HCT116 (cell line): Measurements from ENCODE around the gene UQCRFS1. TPM values are rescaled to one million over a fixed set of nuclear protein-coding genes. Genes with fewer than 3 reads are reported as not detected.

Experiments
- ATAC-seq: fragments of 200-7000 bp; cut with Tn5 transposase; 2 replicates; pipeline ENCODE4 v1.9.1; 2020; ENCODE audit warnings: mild to moderate bottlenecking, moderate library complexity
- BruUV-seq: library from RNA; stranded (reverse); fragments of 400-500 nt; replicated peaks from 2 replicates; lab custom pipeline; 2021; lab: Mats Ljungman, UMichigan
- CTCF ChIA-PET: fragments of 300-600 bp; sonication (Branson Sonifier 250); formaldehyde crosslinking; loops from one replicate; lab custom pipeline; 2021; ENCODE audit warnings: antibody characterized with exemption; lab: Charles Lee
- POLR2A ChIA-PET: fragments of 300-600, 350-600 bp; sonication (Branson Sonifier 250); formaldehyde crosslinking; loops from one replicate; lab custom pipeline; 2021; ENCODE audit warnings: antibody characterized with exemption; lab: Charles Lee
- RAD21 ChIA-PET, 2 experiments: fragments of 300-600 bp; sonication (Branson Sonifier 250); formaldehyde crosslinking; loops; one replicate each; lab custom pipeline; 2023; ENCODE audit warnings: low total read pairs in 2 of 2; ENCODE audit not compliant: uncharacterized antibody in 2 of 2, unreplicated experiment in 2 of 2, low non-redundant PET in 1 of 2; lab: Charles Lee
- DNase-seq: peaks from one replicate; pipeline ENCODE4 v3.0.0-alpha.2; 2010; ENCODE audit warnings: low read depth, low spot score
- H2AFZ ChIP-seq: fragments of 200-600 bp; shearing (Covaris generic), sonication (generic); 2 replicates; pipeline ENCODE4 v1.6.1; 2017; ENCODE audit warnings: low read depth, mixed run types, mixed read lengths, antibody characterized with exemption, low read length; ENCODE audit not compliant: poor library complexity, severe bottlenecking
- H3K27ac ChIP-seq: 2 replicates; pipeline ENCODE4 v1.5.1; 2012; ENCODE audit warnings: low read depth, low read length
- H3K27me3 ChIP-seq: fragments of 200-600 bp; sonication (generic); 2 replicates; pipeline ENCODE4 v1.6.1; 2016; ENCODE audit warnings: mixed run types, low read length, mixed read lengths; ENCODE audit not compliant: insufficient read depth
- H3K36me3 ChIP-seq, 2 experiments: fragments of 200-500 bp in 1 of 2; fragments of 200-600 bp in 1 of 2; sonication (Bioruptor generic) in 1 of 2; sonication (generic) in 1 of 2; 2 replicates each; pipeline versions ENCODE4 v1.5.1 to v1.6.1; 2014 to 2016; ENCODE audit warnings: low read length in 2 of 2, inconsistent platforms in 1 of 2, mixed read lengths in 1 of 2, mixed run types in 1 of 2; ENCODE audit not compliant: insufficient read depth in 2 of 2, control insufficient read depth in 1 of 2
- H3K4me1 ChIP-seq, 2 experiments: fragments of 200-600 bp in 1 of 2; sonication (generic) in 1 of 2; 2 replicates each; pipeline versions ENCODE4 v1.5.1 to v1.6.1; 2012 to 2017; ENCODE audit warnings: low read length in 2 of 2, inconsistent platforms in 1 of 2, mild to moderate bottlenecking in 1 of 2, mixed read lengths in 1 of 2, mixed run types in 1 of 2, moderate library complexity in 1 of 2; ENCODE audit not compliant: insufficient read depth in 2 of 2, control insufficient read depth in 1 of 2
- H3K4me2 ChIP-seq: fragments of 200-600 bp; sonication (generic); 2 replicates; pipeline ENCODE4 v1.6.1; 2017; ENCODE audit warnings: mixed run types, low read length, mixed read lengths
- H3K4me3 ChIP-seq, 2 experiments: fragments of 200-600 bp in 1 of 2; sonication (generic) in 1 of 2; replicated peaks in 1 of 2; 2 replicates each; pipeline ENCODE4 v1.5.1; 2011 to 2016; ENCODE audit warnings: low read length in 2 of 2, control low read depth in 1 of 2, low read depth in 1 of 2, mild to moderate bottlenecking in 1 of 2, mixed read lengths in 1 of 2, mixed run types in 1 of 2
- H3K79me2 ChIP-seq: fragments of 200-600 bp; sonication (generic); 2 replicates; pipeline ENCODE4 v1.6.1; 2017; ENCODE audit warnings: mild to moderate bottlenecking, mixed run types, low read length, moderate library complexity, mixed read lengths; ENCODE audit not compliant: insufficient read depth
- H3K9ac ChIP-seq: fragments of 200-600 bp; sonication (generic); 2 replicates; pipeline ENCODE4 v1.6.1; 2016; ENCODE audit warnings: low read length, mixed read lengths
- H3K9me2 ChIP-seq: fragments of 200-600 bp; sonication (generic), shearing (Covaris generic); 2 replicates; pipeline ENCODE4 v1.6.1; 2017; ENCODE audit warnings: mixed run types, mild to moderate bottlenecking, moderate library complexity; ENCODE audit not compliant: insufficient read depth
- H3K9me3 ChIP-seq, 2 experiments: fragments of 200-500 bp in 1 of 2; fragments of 200-600 bp in 1 of 2; sonication (Bioruptor generic) in 1 of 2; sonication (generic) in 1 of 2; 2 replicates each; pipeline ENCODE4 v1.6.1; 2014 to 2017; ENCODE audit warnings: low read length in 2 of 2, mixed read lengths in 2 of 2, inconsistent platforms in 1 of 2, low read depth in 1 of 2, mild to moderate bottlenecking in 1 of 2, mixed run types in 1 of 2, moderate library complexity in 1 of 2; ENCODE audit not compliant: control insufficient read depth in 1 of 2, insufficient read depth in 1 of 2
- H4K20me1 ChIP-seq: fragments of 200-600 bp; sonication (generic), shearing (Covaris generic); 2 replicates; pipeline ENCODE4 v1.6.1; 2017; ENCODE audit warnings: mixed run types, mild to moderate bottlenecking, moderate library complexity; ENCODE audit not compliant: insufficient read depth
- CBX3 ChIP-seq: IDR thresholded peaks from 2 replicates; pipeline ENCODE4 v1.6.1; 2012; ENCODE audit warnings: low read depth
- CEBPB ChIP-seq: IDR thresholded peaks from 2 replicates; pipeline ENCODE4 v1.6.1; 2012; ENCODE audit warnings: low read depth
- ELF1 ChIP-seq: IDR thresholded peaks from 2 replicates; pipeline ENCODE4 v1.6.1; 2012; ENCODE audit warnings: low read depth, borderline replicate concordance
- EZH2phosphoT487 ChIP-seq: fragments of 200-600 bp; IDR thresholded peaks from 2 replicates; pipeline ENCODE4 v1.6.1; 2018; ENCODE audit warnings: antibody characterized with exemption, borderline replicate concordance
- FOSL1 ChIP-seq: IDR thresholded peaks from 2 replicates; pipeline ENCODE4 v1.6.1; 2012; ENCODE audit warnings: low read depth
- MAX ChIP-seq: IDR thresholded peaks from 2 replicates; pipeline ENCODE4 v1.6.1; 2012
- POLR2AphosphoS5 ChIP-seq: IDR thresholded peaks from 2 replicates; pipeline ENCODE4 v1.6.1; 2011; ENCODE audit warnings: mild to moderate bottlenecking, low read depth, low read length, moderate library complexity
- REST ChIP-seq: IDR thresholded peaks from 2 replicates; pipeline ENCODE4 v1.6.1; 2012; ENCODE audit warnings: low read depth
- SIN3A ChIP-seq: IDR thresholded peaks from 2 replicates; pipeline ENCODE4 v1.6.1; 2012; ENCODE audit warnings: low read depth
- SP1 ChIP-seq: IDR thresholded peaks from 2 replicates; pipeline ENCODE4 v1.6.1; 2012; ENCODE audit warnings: low read depth
- SRF ChIP-seq: IDR thresholded peaks from 2 replicates; pipeline ENCODE4 v1.6.1; 2012; ENCODE audit warnings: low read depth
- TCF7L2 ChIP-seq: IDR thresholded peaks from 2 replicates; pipeline ENCODE4 v1.7.0; 2011; ENCODE audit warnings: borderline replicate concordance, inconsistent platforms; ENCODE audit not compliant: insufficient read depth, insufficient read length; ENCODE audit errors: extremely low read depth
- YY1 ChIP-seq: IDR thresholded peaks from 2 replicates; pipeline ENCODE4 v1.6.1; 2011; ENCODE audit warnings: low read length, low read depth, moderate library complexity, mild to moderate bottlenecking; ENCODE audit not compliant: insufficient replicate concordance; ENCODE audit errors: extremely low read depth
- ZFX ChIP-seq: fragments of 450-650 bp; IDR thresholded peaks from 2 replicates; pipeline ENCODE4 v1.6.1; 2017
- intact Hi-C: fragments of 100-400 bp; cut with micrococcal nuclease; formaldehyde crosslinking; loops from 2 replicates; pipeline ENCODE4 v1.10.0; 2022
- total RNA-seq: library from RNA; stranded (reverse); gene quantifications from one replicate; pipeline ENCODE4 v1.2.1, GENCODE V29; 2021; ENCODE audit not compliant: unreplicated experiment
- TF ChIP-seq, protein P1 (sequence below): IDR thresholded peaks from 2 replicates; pipeline ENCODE4 v1.6.1; 2011; ENCODE audit warnings: mild to moderate bottlenecking, low read length, moderate library complexity; ENCODE audit not compliant: insufficient replicate concordance; ENCODE audit errors: extremely low read depth
- TF ChIP-seq, protein P2 (sequence below), 3 experiments: fragments of 200-600 bp in 1 of 3; sonication (generic) in 1 of 3; IDR thresholded peaks in 2 of 3; conservative IDR thresholded peaks in 1 of 3; 2 replicates each; pipeline ENCODE4 v1.5.1; 2012 to 2017; ENCODE audit warnings: low read depth in 2 of 3, low read length in 2 of 3, antibody characterized with exemption in 1 of 3, borderline replicate concordance in 1 of 3, control low read depth in 1 of 3, mild to moderate bottlenecking in 1 of 3, mixed read lengths in 1 of 3, mixed run types in 1 of 3, moderate library complexity in 1 of 3; ENCODE audit not compliant: insufficient read depth in 1 of 3
- TF ChIP-seq, protein P3 (sequence below): IDR thresholded peaks from 2 replicates; pipeline ENCODE4 v1.6.1; 2012

UQCRFS1 gene
- total RNA-seq, 1 experiment from 2014 or later, result 45.8 TPM

DNA sequence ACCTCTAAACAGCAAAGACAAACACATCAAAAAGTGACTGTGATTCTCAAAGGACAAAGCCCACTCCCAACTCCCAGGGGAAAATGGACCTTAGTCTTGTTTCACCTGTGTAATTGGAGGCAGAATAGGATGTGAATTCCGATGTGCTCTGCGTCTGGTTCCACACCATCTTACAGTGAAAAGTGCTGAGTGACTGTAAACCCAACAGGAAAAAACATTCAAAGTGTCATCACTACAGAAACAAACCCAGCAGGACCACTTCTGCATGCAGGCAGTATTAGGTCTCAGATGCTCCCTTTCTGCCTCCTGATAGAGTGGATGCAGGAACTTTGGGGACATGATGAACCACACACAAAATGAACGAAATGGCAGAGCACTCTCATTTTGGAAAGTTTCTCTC lies 6.5 kb downstream of the UQCRFS1 start:
- Histone ChIP-seq H3K4me2 (no peak overlapping the region), H3K36me3 (peaks cover 7 to 20% of the 10 kb centered on the region in 2 experiments; a peak in 3 of 4 replicates), H4K20me1 (peaks cover 15% of the 10 kb centered on the region; the same call in 1 of the 2 replicates), H3K27me3 (no peaks in the 10 kb centered on the region), H3K9me3 (no peaks in the 10 kb centered on the region), H2AFZ (no peak overlapping the region), H3K9ac (no peak overlapping the region), H3K27ac (no peak overlapping the region), H3K79me2 (peaks cover 46% of the 10 kb centered on the region), H3K4me3 (no peak overlapping the region), H3K9me2 (no peaks in the 10 kb centered on the region), H3K4me1 (peaks cover 3% of the 10 kb centered on the region in 2 experiments; a peak in 2 of 4 replicates)
- POLR2A ChIA-PET, result no interaction called here
- CTCF ChIA-PET, result no interaction called here
- no peak for DNase-seq
- no TSS peak for BruUV-seq
- RAD21 ChIA-PET, result no interaction called here
- intact Hi-C loops, result no loop called here
- ATAC-seq, result no peak
- TF ChIP-seq SRF, result no peak
- TF ChIP-seq, protein P1, sequence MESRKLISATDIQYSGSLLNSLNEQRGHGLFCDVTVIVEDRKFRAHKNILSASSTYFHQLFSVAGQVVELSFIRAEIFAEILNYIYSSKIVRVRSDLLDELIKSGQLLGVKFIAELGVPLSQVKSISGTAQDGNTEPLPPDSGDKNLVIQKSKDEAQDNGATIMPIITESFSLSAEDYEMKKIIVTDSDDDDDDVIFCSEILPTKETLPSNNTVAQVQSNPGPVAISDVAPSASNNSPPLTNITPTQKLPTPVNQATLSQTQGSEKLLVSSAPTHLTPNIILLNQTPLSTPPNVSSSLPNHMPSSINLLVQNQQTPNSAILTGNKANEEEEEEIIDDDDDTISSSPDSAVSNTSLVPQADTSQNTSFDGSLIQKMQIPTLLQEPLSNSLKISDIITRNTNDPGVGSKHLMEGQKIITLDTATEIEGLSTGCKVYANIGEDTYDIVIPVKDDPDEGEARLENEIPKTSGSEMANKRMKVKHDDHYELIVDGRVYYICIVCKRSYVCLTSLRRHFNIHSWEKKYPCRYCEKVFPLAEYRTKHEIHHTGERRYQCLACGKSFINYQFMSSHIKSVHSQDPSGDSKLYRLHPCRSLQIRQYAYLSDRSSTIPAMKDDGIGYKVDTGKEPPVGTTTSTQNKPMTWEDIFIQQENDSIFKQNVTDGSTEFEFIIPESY, result no peak
- no peak for TF ChIP-seq MAX
- no peak for TF ChIP-seq YY1
- TF ChIP-seq, protein P2, sequence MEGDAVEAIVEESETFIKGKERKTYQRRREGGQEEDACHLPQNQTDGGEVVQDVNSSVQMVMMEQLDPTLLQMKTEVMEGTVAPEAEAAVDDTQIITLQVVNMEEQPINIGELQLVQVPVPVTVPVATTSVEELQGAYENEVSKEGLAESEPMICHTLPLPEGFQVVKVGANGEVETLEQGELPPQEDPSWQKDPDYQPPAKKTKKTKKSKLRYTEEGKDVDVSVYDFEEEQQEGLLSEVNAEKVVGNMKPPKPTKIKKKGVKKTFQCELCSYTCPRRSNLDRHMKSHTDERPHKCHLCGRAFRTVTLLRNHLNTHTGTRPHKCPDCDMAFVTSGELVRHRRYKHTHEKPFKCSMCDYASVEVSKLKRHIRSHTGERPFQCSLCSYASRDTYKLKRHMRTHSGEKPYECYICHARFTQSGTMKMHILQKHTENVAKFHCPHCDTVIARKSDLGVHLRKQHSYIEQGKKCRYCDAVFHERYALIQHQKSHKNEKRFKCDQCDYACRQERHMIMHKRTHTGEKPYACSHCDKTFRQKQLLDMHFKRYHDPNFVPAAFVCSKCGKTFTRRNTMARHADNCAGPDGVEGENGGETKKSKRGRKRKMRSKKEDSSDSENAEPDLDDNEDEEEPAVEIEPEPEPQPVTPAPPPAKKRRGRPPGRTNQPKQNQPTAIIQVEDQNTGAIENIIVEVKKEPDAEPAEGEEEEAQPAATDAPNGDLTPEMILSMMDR (IDR thresholded peaks at IDR 0.05 in 2 of 3, conservative IDR thresholded peaks at IDR 0.05 in 1 of 3; ENCODE audit: borderline replicate concordance in 1 of 3, insufficient read depth in 1 of 3, low read depth in 2 of 3, low read length in 2 of 3), result no peak
- TF ChIP-seq FOSL1, result no peak
- TF ChIP-seq ELF1, result no peak
- no peak for TF ChIP-seq EZH2phosphoT487
- no peak for TF ChIP-seq CBX3
- TF ChIP-seq SP1, result no peak
- no peak for TF ChIP-seq TCF7L2
- TF ChIP-seq CEBPB, result no peak
- no peak for TF ChIP-seq ZFX
- TF ChIP-seq, protein P3, sequence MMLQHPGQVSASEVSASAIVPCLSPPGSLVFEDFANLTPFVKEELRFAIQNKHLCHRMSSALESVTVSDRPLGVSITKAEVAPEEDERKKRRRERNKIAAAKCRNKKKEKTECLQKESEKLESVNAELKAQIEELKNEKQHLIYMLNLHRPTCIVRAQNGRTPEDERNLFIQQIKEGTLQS, result no peak
- no peak for TF ChIP-seq POLR2AphosphoS5
- TF ChIP-seq SIN3A, result no peak
- no peak for TF ChIP-seq REST
